ENCODE results near the gene SPSB4. TPM values are rescaled to one million over a fixed set of nuclear protein-coding genes. Genes with fewer than 3 reads are reported as not detected.

SPSB4 gene
- total RNA-seq, 1 experiment from 2014 or later = 106 TPM

DNA sequence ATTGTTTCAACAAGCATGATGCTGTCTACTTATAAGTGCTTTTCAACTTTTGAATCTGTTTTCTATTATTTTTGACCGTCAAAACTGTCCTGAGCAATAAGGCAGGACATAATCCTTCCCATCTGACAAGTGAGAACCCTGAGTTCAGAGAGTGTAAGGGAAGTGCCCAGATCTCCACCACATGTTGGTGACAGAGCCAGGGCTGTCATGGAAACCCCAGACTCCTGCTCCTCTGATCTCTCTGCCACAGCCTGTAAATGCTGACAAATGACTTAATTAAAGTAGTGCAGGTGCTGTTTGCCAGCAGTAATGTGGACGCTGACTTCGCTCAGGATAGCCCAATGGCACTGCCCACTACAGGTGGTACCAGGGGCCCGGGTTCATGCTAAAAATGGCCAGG lies 40.3 kb downstream of the SPSB4 start:
- no peak for DNase-seq
- no peak overlapping the region for H3K4me3 ChIP-seq
- H3K4me1 ChIP-seq = peaks cover 69% of the 10 kb centered on the region
- no peaks in the 10 kb centered on the region for H3K27me3 ChIP-seq
- H3K9me3 ChIP-seq (replicated peaks) = no peaks in the 10 kb centered on the region
- H3K36me3 ChIP-seq = peaks cover 4% of the 10 kb centered on the region; the same call in 1 of the 2 replicates
- H3K27ac ChIP-seq = peak overlapping the region; percentile 96; the same call in 1 of the 2 replicates

DNA sequence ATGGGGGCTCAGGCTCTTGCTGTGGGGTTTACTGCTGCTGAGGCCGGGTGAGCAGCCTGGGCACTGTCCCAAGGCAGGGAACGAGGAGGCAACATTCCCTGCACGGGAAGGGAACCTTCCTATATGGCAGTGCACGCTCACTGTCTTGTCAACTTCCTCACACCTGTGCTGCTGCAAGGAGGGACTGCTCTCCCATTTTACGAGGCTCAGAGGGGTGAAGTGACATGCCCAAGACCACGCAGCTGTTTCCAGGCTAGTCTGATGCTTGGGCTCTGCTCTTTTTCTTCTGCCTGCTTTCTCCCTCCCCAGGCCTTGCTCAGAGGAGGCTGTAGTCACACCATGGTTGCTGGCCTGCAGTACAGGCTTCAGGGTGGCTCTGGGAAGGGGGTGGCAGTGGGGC lies 41.5 kb downstream of the SPSB4 start:
- no peaks in the 10 kb centered on the region for H3K9me3 ChIP-seq (replicated peaks)
- no peaks in the 10 kb centered on the region for H3K27me3 ChIP-seq
- DNase-seq = peak; percentile 55 to 77
- H3K4me1 ChIP-seq = peaks cover 67% of the 10 kb centered on the region
- H3K27ac ChIP-seq = peak overlapping the region; percentile 96
- H3K4me3 ChIP-seq = no peak overlapping the region
- peaks cover 7% of the 10 kb centered on the region for H3K36me3 ChIP-seq

DNA sequence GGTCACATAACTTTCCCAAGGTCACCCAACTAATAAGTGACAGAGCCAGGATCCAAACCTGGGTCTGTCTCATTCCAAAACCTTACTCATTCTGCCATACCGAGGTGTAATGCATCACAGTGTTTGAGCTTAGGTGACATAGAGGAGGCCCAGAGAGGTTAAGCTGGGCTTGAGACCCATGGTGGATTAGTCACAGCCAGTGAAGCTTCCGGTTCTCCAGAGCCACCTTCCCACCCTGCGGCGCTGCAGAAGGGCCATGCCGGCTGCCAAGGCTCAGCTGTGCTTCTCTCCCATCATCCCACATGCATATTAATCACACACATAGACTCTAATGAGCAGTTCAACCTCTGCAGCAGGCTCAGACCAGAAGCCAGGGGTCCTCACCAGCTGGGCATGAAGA lies 42.2 kb downstream of the SPSB4 start:
- Histone ChIP-seq H3K4me3 (no peak overlapping the region), H3K4me1 (peaks cover 67% of the 10 kb centered on the region), H3K27ac (peak overlapping the region; percentile 96), H3K9me3 (replicated peaks) (no peaks in the 10 kb centered on the region), H3K27me3 (no peaks in the 10 kb centered on the region), H3K36me3 (peaks cover 9% of the 10 kb centered on the region)
- peak; percentile 83 to 89 for DNase-seq

DNA sequence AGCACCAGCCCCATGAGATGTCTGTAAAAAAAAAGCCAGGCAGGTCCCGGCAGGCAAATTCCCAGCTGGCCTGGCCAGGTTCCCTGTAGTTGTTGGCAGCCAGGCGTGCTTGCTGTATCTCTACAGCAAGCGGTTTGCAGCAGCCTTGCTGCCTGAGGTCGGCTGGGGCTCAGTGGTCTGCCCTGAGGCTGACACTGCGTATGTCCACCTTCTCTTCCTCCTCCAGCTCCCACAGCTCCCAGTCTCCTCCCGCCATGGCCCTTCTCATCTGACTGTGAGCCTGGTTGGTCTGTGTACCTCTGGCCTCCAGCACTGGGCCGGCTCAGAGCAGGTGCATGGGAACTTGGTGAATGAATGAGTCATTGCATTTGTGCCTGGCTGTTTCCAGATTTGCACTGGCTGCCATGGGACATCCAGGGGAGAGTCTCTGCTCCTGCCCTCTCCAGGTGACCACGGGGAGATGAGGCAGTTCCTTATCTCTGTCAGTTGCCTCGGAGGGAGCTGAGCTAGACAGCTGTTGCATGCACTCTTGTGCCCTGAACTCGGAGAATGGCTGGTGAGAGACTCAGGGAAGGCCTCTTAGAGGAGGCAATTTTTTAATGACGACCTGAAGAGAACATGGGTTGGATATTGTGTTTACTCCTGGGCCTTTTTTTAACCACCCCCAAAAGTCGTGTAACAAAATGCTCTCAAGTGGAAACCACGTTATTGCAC lies 43.0 kb downstream of the SPSB4 start:
- H3K9me3 ChIP-seq (replicated peaks) = no peaks in the 10 kb centered on the region
- H3K4me3 ChIP-seq = peak overlapping the region; percentile 19; the same call in 1 of the 2 replicates
- H3K4me1 ChIP-seq = peaks cover 64% of the 10 kb centered on the region
- H3K27me3 ChIP-seq = no peaks in the 10 kb centered on the region
- peaks cover 11% of the 10 kb centered on the region for H3K36me3 ChIP-seq
- peak overlapping the region; percentile 96 for H3K27ac ChIP-seq
- peak; percentile 79 to 81 for DNase-seq

DNA sequence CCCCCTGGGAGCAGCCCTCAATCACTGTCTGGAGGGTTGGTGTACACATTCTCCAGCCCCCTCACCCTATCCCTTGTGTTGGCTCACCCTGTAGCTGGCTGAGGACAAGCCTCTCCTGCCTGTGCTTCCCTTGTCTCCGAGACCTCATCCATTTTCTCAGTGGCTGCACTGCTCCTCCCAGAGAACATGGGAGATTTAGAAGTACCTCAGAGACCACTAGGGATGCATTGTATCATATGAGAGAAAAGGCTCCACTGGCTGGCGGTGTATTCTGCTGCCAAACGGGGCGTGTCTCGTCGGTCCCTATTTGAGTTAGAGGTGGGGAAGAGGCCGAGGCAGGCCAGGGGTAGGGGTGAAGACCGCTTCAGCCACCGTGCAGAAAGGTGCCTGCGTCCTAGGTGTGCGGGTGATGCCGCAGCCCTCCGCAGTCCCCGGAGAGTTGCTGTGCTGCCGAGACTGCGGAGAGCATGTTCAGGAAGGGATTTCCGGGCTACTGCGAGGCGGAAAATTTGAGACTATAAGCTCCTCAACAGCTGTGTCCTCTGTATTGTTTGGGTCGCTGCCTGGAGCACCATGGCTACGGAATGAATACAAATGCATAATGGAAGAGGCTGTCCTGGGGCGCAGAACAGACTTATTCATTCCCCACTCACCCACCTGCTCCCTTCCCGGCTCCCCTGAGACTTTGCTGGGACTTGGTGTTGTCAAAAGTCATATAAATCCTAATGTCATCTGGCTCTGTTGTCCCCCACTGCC lies 43.8 kb downstream of the SPSB4 start:
- Histone ChIP-seq H3K27ac (peak overlapping the region; percentile 96), H3K36me3 (peaks cover 13% of the 10 kb centered on the region), H3K27me3 (no peaks in the 10 kb centered on the region), H3K9me3 (replicated peaks) (no peaks in the 10 kb centered on the region), H3K4me3 (peak overlapping the region; percentile 50), H3K4me1 (peaks cover 57% of the 10 kb centered on the region)
- peak; percentile 97 to 99 for DNase-seq

DNA sequence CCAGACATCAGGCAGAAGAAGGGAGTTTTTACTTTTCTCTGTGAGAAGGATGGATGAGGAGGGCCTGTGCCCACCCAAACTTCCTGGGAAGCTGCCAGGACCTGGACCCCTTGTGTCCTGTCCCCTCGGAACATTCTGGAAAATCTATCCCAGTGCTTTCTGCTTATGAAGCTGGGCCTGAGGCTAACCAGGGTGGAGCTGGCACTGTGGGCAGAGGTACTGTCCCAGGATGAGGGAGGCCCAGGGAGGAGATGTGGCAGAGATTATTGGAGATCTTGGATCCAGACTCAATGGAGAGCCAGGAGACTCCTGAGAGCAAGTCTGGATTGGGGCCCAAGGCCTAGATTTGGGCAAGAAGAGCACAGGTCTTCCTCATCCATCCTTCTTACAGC lies 44.4 kb downstream of the SPSB4 start:
- peaks cover 19% of the 10 kb centered on the region for H3K36me3 ChIP-seq
- no peak for DNase-seq
- peaks cover 53% of the 10 kb centered on the region for H3K4me1 ChIP-seq
- no peaks in the 10 kb centered on the region for H3K9me3 ChIP-seq (replicated peaks)
- H3K4me3 ChIP-seq = no peak overlapping the region
- peak overlapping the region; percentile 96 for H3K27ac ChIP-seq
- no peaks in the 10 kb centered on the region for H3K27me3 ChIP-seq

DNA sequence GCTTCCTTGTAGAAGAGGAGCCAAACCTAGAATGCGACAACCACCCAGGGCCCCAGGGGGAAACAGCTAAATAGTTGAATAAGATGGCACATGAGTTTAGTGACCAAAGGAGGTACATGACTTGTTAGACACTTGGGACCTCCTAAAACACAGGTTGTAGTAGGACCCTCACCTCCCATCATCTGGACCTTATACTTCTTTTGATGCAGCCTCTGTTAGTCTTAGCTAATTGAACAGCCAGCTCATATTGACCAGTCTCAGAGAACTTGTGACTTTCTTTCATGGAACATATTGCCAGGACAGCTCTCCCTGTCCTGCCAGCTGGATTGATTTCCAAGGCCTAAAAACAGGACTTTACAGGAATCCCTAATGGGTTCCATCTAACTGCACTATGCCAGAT lies 45.0 kb downstream of the SPSB4 start:
- Histone ChIP-seq H3K9me3 (replicated peaks) (no peaks in the 10 kb centered on the region), H3K4me3 (no peak overlapping the region), H3K27me3 (no peaks in the 10 kb centered on the region), H3K36me3 (peaks cover 20% of the 10 kb centered on the region), H3K4me1 (peaks cover 47% of the 10 kb centered on the region), H3K27ac (peak overlapping the region; percentile 96)
- no peak for DNase-seq

DNA sequence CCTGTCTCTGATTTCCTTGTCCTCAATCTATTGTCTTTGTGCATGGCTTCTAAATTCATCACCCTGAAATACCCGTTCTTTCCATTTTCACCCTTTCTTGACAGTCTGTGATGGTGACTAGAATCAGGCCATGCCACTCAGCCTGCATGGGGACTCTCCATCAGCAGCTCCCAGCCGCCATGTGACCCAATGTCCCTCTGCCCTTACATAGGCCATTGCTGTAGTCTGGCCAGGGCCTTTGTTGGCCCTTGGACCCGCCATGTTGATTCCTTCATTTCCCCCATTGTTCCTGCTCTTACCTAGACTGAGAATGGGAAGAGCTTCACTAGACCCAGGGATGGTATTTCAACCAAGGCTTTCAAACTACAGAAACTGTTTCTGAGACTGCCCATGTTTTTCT lies 45.8 kb downstream of the SPSB4 start:
- H3K4me3 ChIP-seq = no peak overlapping the region
- H3K36me3 ChIP-seq = peaks cover 22% of the 10 kb centered on the region
- H3K4me1 ChIP-seq = peaks cover 39% of the 10 kb centered on the region
- no peak overlapping the region for H3K27ac ChIP-seq
- DNase-seq = no peak
- H3K9me3 ChIP-seq (replicated peaks) = no peaks in the 10 kb centered on the region
- H3K27me3 ChIP-seq = no peaks in the 10 kb centered on the region

DNA sequence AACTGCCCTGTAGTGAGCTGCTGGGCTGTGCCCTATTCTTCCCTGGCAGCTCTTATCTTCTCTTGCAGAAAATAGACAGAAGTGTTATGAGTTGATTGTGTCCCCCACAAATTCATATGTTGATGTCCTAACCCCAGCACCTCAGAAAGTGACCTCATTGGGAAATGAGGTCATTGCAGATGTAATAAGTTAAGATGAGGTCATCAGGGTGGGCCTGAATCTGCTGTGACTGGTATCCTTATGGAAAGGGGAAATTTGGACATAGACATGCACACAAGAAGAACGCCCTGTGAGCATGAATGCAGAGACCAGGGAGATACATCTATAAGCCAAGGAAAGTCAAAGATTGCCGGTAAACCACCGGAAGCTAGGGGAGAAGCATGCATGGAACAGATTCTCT lies 49.0 kb downstream of the SPSB4 start:
- Histone ChIP-seq H3K27me3 (no peaks in the 10 kb centered on the region), H3K27ac (no peak overlapping the region), H3K9me3 (replicated peaks) (no peaks in the 10 kb centered on the region), H3K36me3 (peaks cover 22% of the 10 kb centered on the region), H3K4me1 (peaks cover 33% of the 10 kb centered on the region), H3K4me3 (no peak overlapping the region)
- DNase-seq = no peak

DNA sequence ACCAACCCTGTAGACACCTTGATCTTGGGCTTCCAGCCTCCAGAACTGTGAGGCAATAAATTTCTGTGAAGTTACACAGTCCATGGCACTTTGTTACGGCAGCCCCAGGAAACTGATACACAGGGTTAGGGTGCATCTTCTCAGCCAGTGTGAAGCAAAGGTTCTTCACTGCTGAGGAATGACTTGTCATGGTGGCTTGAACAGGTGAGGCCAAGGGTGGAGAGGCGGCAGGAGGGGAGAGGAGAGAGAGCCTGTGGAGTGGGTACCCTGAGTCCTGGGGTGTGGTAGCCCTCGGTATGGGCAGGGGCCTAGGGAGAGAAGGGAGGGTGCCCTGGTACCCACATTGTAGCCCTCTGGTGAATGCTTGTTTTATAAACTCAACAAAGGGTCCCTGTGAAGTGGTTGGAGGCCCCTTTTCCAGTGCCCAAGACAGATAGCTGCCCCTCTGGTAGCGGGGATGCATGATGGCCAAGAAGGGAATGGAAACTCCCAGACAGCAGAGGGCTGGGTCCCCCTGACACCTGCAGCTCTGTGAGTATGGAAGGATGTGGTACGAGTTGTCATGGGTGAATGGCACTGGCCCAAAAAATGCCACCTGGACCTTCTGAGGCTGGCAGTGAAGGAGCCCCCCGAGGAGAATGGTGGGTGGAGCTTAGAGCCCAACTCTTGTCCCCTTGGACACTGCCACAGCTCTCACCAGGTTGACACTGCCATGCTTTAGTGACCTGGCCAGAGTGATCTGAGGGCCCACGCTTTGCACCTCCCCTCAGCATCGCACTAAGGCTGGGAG lies 49.6 kb downstream of the SPSB4 start:
- H3K4me1 ChIP-seq = peaks cover 35% of the 10 kb centered on the region
- peaks cover 22% of the 10 kb centered on the region for H3K36me3 ChIP-seq
- no peak overlapping the region for H3K27ac ChIP-seq
- no peaks in the 10 kb centered on the region for H3K27me3 ChIP-seq
- no peaks in the 10 kb centered on the region for H3K9me3 ChIP-seq (replicated peaks)
- no peak overlapping the region for H3K4me3 ChIP-seq
- no peak for DNase-seq

DNA sequence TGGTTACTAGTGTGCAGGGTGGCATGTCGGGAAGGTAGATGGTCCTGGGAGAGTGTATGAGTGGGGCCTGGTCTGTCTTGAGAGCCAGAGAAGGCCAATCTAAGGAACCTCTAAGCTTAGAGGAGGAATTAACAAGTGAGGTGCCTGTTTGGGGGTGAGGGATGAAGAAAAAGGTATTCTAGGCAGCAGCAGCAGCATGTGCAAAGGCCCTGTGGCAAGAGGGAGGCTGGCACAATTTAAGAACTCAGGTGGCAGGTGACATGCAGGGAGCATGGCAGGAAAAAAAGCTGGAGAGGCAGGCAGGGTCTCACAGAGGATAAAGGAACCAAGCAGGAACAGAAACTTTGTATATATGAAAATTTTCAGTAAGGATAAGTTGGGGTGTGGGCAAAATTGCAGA lies 51.2 kb downstream of the SPSB4 start:
- peaks cover 22% of the 10 kb centered on the region for H3K36me3 ChIP-seq
- H3K9me3 ChIP-seq (replicated peaks) = no peaks in the 10 kb centered on the region
- peaks cover 29% of the 10 kb centered on the region for H3K4me1 ChIP-seq
- H3K27me3 ChIP-seq = no peaks in the 10 kb centered on the region
- H3K27ac ChIP-seq = no peak overlapping the region
- no peak for DNase-seq
- no peak overlapping the region for H3K4me3 ChIP-seq

DNA sequence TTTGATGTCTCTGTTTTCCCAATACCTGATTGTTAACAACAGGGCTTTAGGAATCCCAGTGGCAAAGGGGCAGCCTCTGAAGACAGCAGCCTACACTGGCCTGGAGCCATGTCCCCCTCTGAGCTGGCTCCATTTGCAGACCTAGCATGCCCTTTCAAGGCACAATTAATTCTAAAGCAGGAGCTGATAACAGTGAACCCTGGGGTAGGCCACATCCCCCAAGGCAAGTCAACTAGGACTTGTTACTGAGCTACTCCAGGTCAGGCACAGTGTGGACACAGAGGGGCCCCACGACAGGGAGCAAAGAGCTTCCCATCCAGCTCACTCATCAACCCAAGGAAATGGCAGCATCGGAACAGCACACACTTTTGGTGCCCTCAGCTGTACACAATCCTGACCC lies 51.9 kb downstream of the SPSB4 start:
- H3K4me1 ChIP-seq = peaks cover 30% of the 10 kb centered on the region
- H3K27ac ChIP-seq = no peak overlapping the region
- H3K36me3 ChIP-seq = peaks cover 22% of the 10 kb centered on the region

DNA sequence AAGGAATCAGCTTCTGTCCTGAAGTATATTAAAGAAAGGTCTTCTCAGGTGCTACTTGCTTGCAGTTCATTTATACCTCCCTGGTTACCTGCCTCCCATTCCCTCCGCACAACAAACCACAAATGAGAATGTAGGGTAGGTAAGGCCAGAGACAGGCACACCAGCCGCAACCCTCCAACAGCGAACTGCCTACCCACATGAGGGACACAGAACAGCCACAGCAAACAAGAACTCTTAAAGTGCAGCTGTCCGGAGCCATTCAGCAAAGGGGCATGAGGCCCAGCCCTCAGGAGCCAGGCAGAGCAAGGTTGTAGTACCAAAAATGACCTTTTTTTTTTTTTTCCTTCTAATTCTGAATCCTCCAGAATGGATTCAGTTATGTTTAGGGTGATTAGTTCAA lies 52.4 kb downstream of the SPSB4 start:
- peak; percentile 62 to 75 for DNase-seq
- Histone ChIP-seq H3K9me3 (replicated peaks) (no peaks in the 10 kb centered on the region), H3K27me3 (no peaks in the 10 kb centered on the region), H3K36me3 (peaks cover 19% of the 10 kb centered on the region), H3K4me1 (peaks cover 35% of the 10 kb centered on the region), H3K27ac (no peak overlapping the region), H3K4me3 (no peak overlapping the region)

More for the DNA sequence above, 51.9 kb downstream of the SPSB4 start:
- no peak for DNase-seq
- H3K9me3 ChIP-seq (replicated peaks) = no peaks in the 10 kb centered on the region
- no peak overlapping the region for H3K4me3 ChIP-seq
- H3K27me3 ChIP-seq = no peaks in the 10 kb centered on the region

DNA sequence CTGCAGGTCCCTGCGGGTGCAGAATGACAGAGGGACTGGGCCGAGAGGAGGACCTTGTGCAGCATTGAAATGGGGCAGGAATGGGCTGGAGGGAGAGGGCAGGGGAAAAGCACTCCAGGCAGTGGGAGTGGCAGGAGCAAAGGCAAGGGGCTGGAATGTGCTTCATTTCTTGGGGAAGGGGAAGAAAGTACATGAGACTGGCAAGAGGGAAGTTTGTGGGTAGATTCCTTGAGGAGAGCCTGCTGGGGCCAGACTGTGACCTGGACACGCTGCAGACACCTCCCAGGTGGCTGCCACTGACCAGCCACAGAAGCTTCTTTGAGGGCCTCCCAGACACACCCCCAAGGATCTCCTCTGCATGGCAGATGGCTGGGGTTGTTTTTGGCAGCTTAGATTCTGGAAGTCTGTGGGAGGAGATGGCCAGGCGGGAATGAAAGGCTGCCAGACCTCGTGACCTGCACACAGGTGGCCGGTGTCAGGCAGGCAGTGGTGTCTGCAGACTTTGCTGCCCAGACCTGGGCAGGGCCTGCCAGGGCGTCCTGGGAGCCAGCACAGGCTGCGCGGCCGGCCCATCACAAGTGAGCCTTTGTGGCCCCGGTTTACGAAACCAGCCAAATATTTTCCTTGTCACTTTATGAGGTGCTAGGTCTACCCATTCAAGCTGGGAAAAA lies 53.1 kb downstream of the SPSB4 start:
- H3K4me1 ChIP-seq = peaks cover 43% of the 10 kb centered on the region
- no peaks in the 10 kb centered on the region for H3K9me3 ChIP-seq (replicated peaks)
- no peak overlapping the region; the same call in 1 of the 2 replicates for H3K27ac ChIP-seq
- H3K27me3 ChIP-seq = no peaks in the 10 kb centered on the region
- no peak overlapping the region for H3K4me3 ChIP-seq
- no peak for DNase-seq
- H3K36me3 ChIP-seq = peaks cover 18% of the 10 kb centered on the region; the same call in 1 of the 2 replicates

Measured in SJCRH30 (cell line).